CMK (cell line): ENCODE measurements around the gene MAP7.

Experiments
- DNase-seq: peaks from one replicate; pipeline ENCODE4 v3.0.0-alpha.2; 2010; ENCODE audit warnings: low read depth

Gene MAP7

GRCh38 chr6:136529710-136530109 is 20.5 kb downstream of the MAP7 start:
- no peak for DNase-seq

GRCh38 chr6:136528477-136528876 is 21.7 kb downstream of the MAP7 start:
- DNase-seq = no peak

GRCh38 chr6:136527831-136528230 is 22.4 kb downstream of the MAP7 start:
- DNase-seq = no peak

GRCh38 chr6:136526937-136527336 is 23.3 kb downstream of the MAP7 start:
- no peak for DNase-seq

GRCh38 chr6:136526196-136526930 is 23.9 kb downstream of the MAP7 start:
- DNase-seq = no peak

- DNase-seq = no peak
These were observed 24.5 kb downstream of the MAP7 start for GRCh38 chr6:136525586-136526195.

GRCh38 chr6:136524936-136525413 is 25.2 kb downstream of the MAP7 start:
- DNase-seq = no peak

GRCh38 chr6:136524339-136524935 is 25.8 kb downstream of the MAP7 start:
- no peak for DNase-seq

- no peak for DNase-seq
These were observed 27.0 kb downstream of the MAP7 start for GRCh38 chr6:136523196-136523595.

- no peak for DNase-seq
These were observed 27.6 kb downstream of the MAP7 start for GRCh38 chr6:136522636-136523035.

GRCh38 chr6:136521911-136522310 is 28.3 kb downstream of the MAP7 start:
- no peak for DNase-seq

GRCh38 chr6:136521427-136521826 is 28.8 kb downstream of the MAP7 start:
- DNase-seq = no peak

- no peak for DNase-seq
These were observed 29.7 kb downstream of the MAP7 start for GRCh38 chr6:136520517-136520916.

GRCh38 chr6:136517582-136517981 is 32.6 kb downstream of the MAP7 start:
- DNase-seq = no peak

- no peak for DNase-seq
These were observed 33.2 kb downstream of the MAP7 start for GRCh38 chr6:136517002-136517401.

GRCh38 chr6:136514591-136514990 is 35.6 kb downstream of the MAP7 start:
- no peak for DNase-seq

- DNase-seq = no peak
These were observed 38.3 kb downstream of the MAP7 start for GRCh38 chr6:136511926-136512325.

- DNase-seq = no peak
These were observed 38.8 kb downstream of the MAP7 start for GRCh38 chr6:136511397-136511796.

- no peak for DNase-seq
These were observed 39.4 kb downstream of the MAP7 start for GRCh38 chr6:136510782-136511181.

GRCh38 chr6:136510299-136510698 is 39.9 kb downstream of the MAP7 start:
- DNase-seq = no peak

GRCh38 chr6:136508725-136509392 is 41.4 kb downstream of the MAP7 start:
- DNase-seq = no peak

GRCh38 chr6:136506124-136506799 is 44.0 kb downstream of the MAP7 start:
- no peak for DNase-seq
